Measurements from ENCODE around the gene SDCCAG8. TPM values are rescaled to one million over a fixed set of nuclear protein-coding genes. Genes with fewer than 3 reads are reported as not detected.

The SDCCAG8 gene
- total RNA-seq, 1 experiment from 2014 or later, result 10.0 TPM

GRCh38 chr1:243402868-243403267 is 147.0 kb downstream of the SDCCAG8 start:
- H3K4me3 Mint-ChIP-seq, result no peak overlapping the region

More at GRCh38 chr1:243402868-243403267, 147.0 kb downstream of the SDCCAG8 start:
- WGBS (ENCODE audit: extremely low coverage, insufficient read length, low lambda C conversion rate), result no CpG with 5 or more reads among the region's 6 CpGs
- Mint-ChIP-seq H3K27ac (no peak overlapping the region), H3K27me3 (ENCODE audit: low read depth) (no peaks in the 10 kb centered on the region), H3K36me3 (ENCODE audit: insufficient read depth in 1 of 3, low read depth in 3 of 3) (no peaks in the 10 kb centered on the region), H3K9me3 (no peaks in the 10 kb centered on the region), H3K4me1 (peaks cover 0 to 9% of the 10 kb centered on the region in 2 experiments; a peak in 2 of 4 replicates)
- no peak for DNase-seq
- Histone ChIP-seq H3T11ph (ENCODE audit: low read length) (no peak overlapping the region), H2BK5ac (ENCODE audit: insufficient read length, low read length) (no peak overlapping the region), H3K56ac (ENCODE audit: insufficient read length, low read depth, low read length) (no peak overlapping the region), H3K27ac (ENCODE audit: insufficient read length, low read depth, low read length) (no peak overlapping the region), H2BK20ac (ENCODE audit: low read depth, low read length, poor library complexity, severe bottlenecking) (no peak overlapping the region), H3K18ac (ENCODE audit: insufficient read length, low read depth, low read length) (no peak overlapping the region), H2BK120ac (ENCODE audit: low read depth, low read length, poor library complexity, severe bottlenecking) (no peak overlapping the region), H4K8ac (replicated peaks; ENCODE audit: insufficient read length, low read depth, low read length) (no peak overlapping the region), H3K79me2 (ENCODE audit: insufficient read depth, low read length) (no peaks in the 10 kb centered on the region), H3K23ac (ENCODE audit: insufficient read length, low read depth, low read length) (no peak overlapping the region), H2BK12ac (ENCODE audit: insufficient read length, low read depth, low read length) (no peak overlapping the region), H2AK5ac (ENCODE audit: insufficient read length, low read length) (no peak overlapping the region), H4K91ac (ENCODE audit: insufficient read length, low read depth, low read length) (no peak overlapping the region), H3K23me2 (ENCODE audit: insufficient read length, low read depth, low read length, poor library complexity, severe bottlenecking) (no peaks in the 10 kb centered on the region), H3K4me2 (ENCODE audit: insufficient read depth, insufficient read length, low read length) (no peak overlapping the region), H3K4me1 (ENCODE audit: insufficient read depth, low read length) (no peaks in the 10 kb centered on the region; the same call in 1 of the 2 replicates), H4K20me1 (ENCODE audit: control insufficient read depth, insufficient read depth, insufficient read length) (no peaks in the 10 kb centered on the region), H3K27me3 (ENCODE audit: insufficient read depth, low read length) (no peaks in the 10 kb centered on the region), H2BK15ac (ENCODE audit: low read depth, low read length) (no peak overlapping the region), H3K79me1 (ENCODE audit: insufficient read depth, low read depth, low read length, poor library complexity, severe bottlenecking) (no peaks in the 10 kb centered on the region), H2AFZ (ENCODE audit: low read length) (no peak overlapping the region), H3K9ac (ENCODE audit: extremely low read depth, insufficient read length, low read length) (no peak overlapping the region), H3K4ac (ENCODE audit: low read depth, low read length) (no peak overlapping the region), H4K5ac (ENCODE audit: insufficient read length, low read depth, low read length) (no peak overlapping the region), H3K14ac (ENCODE audit: insufficient read depth, low read length) (no peak overlapping the region), H3K9me3 (ENCODE audit: control insufficient read depth, low read depth, low read length) (no peaks in the 10 kb centered on the region)
- no peak for TF ChIP-seq CTCF (conservative IDR thresholded peaks at IDR 0.05)
